GM18861 (cell line): ENCODE data around the gene ACOX1.

Source experiments
- ATAC-seq: cut with Tn5 transposase; IDR thresholded peaks from one replicate; pipeline ENCODE4 v1.9.1; 2021; ENCODE audit not compliant: unreplicated experiment

ACOX1 gene

DNA sequence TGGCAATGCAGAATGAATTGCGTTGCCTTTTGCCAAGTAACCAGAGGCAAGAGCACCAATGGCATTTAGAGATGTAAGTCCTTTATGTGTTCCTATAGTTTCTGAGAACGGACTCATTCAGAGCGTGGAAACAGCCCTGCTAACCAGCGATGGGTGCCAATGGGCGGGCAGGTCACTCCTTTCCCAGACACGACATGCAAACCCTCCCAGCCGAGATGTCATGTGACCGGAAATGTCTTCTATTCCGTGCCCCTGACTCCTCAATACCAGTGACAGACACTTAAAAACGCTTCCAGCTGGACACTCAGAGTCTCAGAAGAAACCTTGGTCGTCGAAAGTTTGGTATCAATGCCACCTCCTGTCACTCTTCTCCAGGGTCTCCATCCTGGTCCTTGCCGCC is 41.3 kb downstream of the ACOX1 start:
- ATAC-seq, result no peak

DNA sequence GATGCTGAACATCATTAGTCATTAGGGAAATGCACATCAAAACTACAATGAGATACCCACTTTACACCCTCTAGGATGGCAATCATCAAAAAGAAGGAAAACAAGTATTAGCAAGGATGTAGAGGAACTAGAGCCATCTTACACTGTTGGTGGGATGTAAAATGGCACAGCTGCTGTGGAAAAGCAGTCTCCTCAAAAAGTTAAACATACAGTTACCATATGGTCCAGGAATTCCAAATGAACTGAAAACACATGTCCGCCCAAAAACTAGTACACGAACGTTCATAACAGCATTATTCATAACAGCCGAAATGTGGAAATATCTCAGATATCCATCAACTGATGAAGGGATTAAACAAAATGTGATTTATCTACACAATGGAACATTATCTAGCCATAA is 45.2 kb downstream of the ACOX1 start:
- ATAC-seq, result no peak

DNA sequence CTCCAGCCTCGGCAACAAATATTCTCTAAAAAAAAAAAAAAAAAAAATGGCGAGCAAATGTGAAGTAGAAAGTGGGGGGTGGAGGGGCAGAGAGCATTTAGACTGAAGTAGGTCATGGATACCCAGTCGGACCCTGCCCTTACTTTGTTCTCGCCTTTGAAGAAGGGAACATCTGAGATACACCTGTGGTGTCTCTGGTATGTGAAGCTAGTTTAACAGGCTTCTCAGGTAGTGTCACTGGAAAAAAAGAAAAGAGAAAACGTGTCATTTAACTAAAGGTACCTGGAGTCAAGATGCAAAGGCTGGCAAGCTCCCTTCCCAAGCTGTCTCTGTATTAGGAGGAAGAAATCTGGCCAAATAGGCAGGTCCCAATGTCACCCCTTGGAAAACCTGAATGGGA is 46.1 kb downstream of the ACOX1 start:
- ATAC-seq, result no peak

DNA sequence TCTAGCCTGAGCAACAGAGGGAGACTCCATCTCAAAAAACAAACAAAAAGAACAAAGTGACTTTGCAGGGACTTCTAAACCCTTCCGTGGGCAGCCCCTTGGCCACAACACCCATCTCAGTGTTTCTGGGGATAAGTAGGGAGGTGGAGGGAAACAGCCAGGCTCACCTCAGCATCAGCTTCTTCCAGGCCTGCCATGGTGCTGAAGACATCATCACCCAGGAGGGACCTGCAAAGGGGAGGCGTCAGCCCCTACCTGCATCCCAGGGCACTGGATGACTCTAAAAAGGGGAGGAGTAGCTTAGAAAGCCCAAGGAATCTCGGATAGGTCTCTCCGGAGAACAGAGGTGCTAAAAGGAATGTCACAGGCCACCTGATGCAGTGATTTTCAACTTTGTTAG is 47.9 kb downstream of the ACOX1 start:
- ATAC-seq, result no peak

DNA sequence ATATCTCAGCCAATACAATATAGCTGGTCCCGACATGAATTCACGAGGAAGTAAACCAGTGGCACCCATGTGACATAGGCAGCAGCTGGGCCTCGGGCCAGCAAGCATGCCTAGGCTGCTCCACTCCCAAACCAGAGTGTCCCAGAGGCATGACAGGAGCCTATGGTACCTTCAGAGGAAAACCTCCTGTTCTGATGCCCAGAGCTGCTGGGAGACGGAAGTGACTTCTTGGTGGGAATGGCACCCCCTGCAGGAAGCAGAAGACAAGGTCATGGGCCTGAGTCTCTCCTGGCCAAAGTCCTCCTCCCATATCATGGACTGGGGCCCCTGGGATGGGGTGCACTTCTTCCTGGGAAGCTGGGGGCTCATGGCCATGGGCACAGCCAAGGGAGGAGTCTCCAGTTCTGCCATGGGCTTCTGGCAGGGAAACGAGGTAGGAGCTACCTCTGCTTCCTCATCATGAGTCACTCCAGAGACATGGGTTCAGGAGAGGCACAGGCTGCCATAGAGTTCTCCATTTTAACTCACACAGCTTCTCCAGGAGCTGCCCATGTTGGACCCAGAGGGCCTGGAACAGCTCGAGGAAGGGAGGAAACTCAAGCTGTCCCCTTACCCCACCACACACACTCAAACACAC is 51.6 kb downstream of the ACOX1 start:
- no peak for ATAC-seq

DNA sequence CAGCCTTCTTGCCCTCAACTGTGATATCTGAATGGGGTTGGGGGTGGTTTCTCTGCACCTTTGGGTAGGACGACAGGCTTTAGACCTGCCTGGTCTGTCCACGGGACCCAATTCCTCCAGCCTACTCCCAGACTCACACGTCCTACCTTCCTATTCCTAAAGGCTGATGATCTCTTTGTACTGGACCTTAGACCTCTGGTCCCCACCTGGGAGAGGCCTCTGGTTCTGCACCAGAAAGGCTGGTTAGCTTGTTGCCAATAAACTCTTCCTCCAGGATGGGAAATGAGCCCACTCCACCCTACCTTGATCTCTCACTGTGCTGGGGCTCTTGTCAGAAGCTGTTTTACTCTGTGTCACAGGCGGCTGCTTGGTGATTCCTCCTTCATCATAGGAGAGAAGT is 52.5 kb downstream of the ACOX1 start:
- no peak for ATAC-seq

DNA sequence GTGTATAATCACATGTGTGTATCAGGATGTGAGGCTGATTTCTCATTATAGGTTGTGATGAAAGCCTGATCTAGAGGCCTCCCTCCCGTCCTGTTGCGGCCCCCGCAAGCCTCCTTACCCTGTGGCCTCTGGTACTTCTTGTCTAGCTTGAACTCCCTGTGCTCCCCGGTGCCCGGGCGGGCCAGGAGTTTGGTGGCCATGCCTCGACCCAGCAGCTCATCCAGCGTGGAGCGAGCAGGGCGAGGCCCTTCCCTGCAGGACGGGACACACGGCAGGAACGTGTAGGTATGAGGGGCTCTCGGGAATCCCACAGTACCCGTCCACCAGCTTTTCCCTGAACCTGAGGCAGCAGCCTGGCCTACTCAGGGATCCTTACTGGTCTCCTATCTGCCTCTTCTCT is 53.1 kb downstream of the ACOX1 start:
- no peak for ATAC-seq

DNA sequence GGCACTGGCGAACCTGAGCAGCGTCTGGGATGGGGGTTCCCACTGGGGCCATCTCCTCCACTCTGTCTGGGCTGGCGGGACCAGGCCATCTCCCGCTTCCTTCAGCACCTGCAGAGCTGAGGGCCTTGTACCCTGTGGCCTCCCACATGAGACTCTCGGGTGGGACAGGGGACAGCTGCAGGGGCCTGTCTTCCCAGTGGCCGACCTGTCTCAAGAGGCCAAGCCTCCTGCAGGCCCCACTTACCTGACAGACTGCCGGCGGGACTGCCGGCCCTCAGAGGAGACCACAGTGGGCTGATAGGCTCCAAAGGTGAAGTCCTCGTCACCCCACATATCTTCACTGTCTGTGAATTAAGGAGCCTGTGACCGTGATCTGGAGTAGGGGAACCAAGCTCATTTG is 53.9 kb downstream of the ACOX1 start:
- no peak for ATAC-seq

DNA sequence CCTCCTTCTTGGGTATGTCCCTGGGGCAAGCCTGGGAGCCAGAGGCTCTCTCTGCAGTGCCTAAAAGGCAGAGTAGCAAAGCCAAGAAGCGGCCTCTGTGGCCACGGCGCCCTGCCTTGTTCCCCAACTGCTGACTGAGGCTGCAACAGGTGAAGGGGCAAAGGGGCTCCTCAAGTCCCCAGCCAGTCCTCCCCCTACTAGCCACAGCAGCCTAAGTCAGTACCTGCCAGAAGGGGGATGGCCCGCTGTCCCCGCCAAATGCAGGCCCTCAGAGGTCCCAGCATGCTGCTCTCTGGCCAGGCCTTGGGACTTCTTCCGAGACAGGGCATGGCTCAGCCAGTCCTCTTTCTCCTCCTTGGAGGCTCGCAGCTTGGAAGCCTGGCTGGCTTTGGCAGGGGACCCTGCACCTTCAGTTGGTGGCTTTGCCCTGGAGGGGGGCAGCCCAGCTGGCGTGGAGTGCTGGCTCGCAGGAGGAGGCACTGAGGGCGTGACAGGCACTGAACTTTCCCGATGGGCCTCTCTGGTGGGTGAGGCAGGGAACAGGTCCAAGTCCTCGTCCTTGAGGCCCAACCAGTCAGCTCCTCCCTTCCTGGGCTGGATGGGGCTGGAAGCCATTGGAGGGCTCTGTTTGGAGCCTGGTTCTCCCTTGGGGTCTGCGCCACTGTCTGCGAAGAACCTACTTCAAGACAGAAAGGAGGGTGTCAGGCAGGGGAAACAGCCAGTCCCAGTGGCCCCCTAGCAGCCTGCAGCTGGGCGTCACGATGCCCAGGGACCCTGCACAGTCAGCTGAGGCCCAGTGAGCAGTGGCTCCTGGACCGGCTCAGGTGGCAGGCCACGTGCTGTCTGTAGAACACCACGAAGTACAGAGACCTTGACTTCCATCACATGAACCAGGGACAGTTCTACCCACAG is 55.7 kb downstream of the ACOX1 start:
- no peak for ATAC-seq

DNA sequence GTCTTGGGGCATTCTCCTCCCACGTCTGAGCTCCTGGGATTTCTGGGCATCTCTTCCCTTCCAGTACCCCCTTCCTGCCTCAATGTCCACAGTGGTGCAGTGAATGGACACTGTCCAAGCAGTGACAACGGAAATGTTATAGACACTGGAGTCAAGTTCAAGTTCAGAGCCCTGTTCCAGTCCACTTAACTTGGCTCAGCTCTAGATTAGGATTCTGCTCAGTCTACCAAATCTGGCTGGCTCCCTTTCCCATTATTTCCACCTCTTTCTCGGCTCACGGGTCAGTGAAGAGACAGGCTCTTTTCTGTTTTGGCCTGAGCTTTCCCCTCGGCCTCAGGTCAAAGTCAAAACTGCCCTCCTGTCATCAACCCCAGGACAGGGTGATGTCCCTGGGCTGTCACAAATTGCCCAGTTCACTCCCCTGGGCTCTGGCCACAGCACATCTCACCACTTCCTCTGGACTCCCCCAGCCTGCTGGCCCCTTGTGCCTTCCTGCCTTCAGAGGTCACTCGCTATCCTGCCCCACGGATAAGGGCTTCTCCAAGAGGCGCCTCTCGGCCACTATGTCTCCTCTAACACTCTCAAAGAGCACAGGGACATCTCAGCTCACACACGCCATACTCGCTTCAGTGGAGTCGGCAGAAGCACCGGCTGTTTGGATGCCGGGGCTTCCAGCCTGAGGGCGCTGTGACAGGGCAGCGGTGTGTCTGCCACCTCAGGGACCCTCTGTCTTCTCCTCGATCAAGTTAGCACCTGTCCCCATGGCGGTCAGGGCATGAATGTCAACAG is 56.6 kb downstream of the ACOX1 start:
- ATAC-seq, result no peak

DNA sequence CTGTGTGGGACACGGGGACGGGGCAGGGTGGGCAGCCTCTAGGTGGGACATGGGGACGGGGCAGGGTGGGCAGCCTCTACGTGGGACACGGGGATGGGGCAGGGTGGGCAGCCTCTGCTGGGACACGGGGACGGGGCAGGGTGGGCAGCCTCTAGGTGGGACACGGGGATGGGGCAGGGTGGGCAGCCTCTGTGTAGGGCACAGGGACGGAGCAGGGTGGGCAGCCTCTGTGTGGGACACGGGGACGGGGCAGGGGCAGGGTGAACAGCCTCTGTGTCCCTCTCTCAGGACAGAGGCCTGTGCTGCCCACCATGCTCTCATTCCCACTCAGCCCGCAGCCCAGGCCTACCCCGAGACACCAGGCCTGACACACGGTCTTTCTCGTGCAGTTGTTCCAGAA is 57.4 kb downstream of the ACOX1 start:
- no peak for ATAC-seq

DNA sequence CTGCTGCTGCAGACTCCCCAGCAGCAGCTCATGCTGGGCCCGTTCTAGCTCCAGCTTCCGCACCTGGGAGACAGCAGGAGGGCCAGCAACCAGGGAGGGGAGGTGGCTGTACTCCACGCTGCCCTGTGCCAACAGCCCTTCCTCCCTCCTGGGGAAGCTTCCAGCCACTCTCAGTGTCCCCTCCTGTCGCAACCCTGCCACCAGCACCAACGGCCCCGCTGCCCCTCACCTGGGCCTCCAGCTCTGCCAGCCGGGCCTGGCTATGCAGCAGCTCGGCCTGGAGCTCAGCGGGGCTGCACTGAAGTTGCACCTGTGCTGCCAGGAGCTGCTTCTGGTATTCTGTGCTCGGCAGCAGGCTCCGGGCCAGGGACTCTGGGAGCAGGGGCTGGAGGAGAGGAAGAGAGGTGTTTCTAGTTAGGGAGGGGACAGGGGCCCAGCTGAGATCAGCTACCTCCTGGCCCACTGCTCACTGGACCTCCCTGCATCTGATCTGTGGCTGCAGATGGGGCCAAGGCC is 58.9 kb downstream of the ACOX1 start:
- no peak for ATAC-seq

DNA sequence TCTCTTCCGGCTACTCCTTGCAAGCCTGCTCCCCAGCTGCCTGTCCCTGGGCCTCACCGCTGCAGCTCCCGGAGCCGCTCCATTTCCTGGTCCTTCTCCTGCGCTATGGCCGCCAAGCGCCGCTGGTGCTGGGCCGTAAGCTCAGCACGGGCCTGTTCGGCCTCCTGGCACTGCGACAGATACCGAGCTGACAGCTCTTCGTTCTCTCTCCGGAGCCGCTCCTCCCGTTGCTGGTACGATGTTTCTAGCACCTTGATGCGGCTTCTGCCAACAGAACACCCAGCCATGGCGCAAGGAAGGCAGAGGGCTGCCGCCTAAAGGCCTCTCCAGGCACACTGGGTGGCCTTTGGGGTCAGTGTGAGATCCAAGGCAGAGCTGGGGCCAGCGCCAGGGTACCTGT is 59.4 kb downstream of the ACOX1 start:
- ATAC-seq, result no peak

DNA sequence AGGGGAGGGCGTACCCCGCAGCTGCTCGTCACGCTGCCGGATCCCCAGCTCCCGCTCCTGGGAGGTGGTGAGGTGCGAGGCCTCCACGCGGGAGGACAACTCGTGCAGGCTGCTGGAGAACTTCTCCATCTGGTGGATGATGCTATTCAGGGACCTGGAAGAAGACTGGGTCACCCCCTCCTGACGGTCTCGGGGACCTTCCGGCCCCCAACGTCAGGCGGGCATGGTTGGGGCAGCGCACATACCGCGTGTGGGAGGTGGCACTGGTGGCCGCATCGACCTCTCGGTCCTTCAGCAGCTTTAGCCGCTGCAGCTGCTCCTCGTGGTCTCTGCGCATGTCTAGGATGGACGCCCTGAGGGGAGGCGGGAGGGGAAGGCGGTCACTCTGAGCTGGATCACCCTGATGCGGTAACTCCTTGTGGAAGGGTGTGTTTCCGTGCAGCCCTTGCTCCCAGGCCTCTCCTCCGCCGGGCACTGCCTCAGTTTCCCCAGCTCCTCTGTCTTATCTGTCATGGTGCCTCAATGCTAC is 61.0 kb downstream of the ACOX1 start:
- ATAC-seq, result no peak

DNA sequence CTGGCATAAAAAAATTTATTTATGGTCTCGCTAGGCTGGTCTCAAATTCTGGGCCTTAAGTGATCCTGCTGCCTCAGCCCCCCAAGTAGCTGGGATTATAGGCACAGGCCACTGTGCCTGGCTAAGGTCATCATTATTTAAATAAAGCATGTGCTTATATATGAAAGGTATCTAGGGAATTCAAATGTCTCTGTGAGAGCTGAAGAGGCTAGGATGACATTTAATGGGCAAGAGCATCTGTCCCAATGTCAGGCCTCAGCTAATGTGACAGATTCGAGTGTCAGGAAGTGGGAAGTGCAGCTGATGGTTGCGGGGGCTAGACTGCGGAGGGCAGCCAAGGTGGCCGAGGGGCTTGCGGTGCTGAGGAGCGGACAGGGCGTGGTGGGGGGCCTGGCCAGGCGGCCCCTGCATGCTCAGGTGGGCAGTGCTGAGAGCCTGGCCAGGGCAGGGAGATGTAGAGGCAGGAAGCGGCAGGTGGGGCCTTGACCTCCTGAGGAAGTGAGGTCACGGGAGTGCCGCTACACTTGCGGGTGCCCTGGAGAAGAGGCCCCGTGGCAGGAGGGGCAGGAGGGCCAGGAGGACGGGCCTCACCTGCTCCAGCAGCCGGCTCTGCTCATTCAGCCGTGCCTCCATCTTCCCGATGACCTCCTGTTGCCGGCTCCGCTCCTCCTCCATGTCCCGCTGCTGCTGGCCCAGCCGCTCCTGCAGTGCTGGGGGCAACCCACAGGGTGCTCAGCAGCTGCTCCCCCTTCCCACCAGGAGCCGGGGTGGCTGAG is 61.6 kb downstream of the ACOX1 start:
- ATAC-seq, result no peak

DNA sequence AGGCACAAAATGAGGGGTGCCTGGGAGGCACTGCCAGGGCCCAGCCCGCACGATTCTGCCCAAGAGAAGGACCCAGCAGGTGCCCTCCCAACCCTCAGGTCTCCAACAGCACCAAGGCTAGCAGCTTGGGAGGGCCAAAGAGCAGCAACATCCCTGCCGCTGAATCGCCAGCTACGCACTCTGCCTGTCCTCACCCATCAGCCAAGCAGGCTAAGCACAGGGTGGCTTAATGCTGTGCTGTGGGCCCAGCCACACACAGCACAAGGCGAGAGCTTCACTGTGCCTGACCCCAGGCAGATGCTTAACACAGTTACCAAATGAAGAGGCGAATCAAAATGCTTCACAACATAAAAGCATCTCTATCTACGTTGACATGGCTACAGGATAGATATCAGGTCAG is 63.7 kb downstream of the ACOX1 start:
- no peak for ATAC-seq

DNA sequence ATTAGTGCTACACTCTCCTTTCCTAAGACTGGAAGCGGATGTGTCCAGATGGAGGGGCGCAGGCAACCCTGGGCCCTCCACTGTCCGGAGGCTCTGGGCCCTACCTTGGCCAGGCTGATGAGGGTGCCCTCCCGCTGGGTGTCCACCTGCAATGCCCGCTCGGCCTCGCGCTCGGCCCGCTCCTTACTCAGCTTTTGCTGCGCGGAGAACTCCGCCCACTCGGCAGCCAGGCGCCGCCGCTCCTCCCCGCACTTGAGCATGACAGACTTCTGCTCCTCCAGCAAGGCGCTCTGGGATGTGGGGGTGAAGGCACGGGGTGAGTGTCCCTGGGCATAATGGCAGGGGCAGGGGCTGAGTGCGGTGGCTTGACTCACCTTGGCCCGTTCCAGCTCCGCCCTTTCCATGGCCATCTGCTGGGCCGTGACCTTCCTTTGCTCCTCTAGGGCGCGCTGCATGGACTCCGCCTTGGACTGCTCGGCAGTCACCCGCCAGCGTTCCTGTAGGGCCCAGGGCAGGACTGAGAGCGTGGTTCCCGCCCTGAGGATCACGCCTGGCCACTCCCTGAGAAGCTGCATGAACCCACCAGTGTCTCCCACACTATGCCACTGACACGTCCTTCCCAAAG is 64.2 kb downstream of the ACOX1 start:
- ATAC-seq, result no peak

DNA sequence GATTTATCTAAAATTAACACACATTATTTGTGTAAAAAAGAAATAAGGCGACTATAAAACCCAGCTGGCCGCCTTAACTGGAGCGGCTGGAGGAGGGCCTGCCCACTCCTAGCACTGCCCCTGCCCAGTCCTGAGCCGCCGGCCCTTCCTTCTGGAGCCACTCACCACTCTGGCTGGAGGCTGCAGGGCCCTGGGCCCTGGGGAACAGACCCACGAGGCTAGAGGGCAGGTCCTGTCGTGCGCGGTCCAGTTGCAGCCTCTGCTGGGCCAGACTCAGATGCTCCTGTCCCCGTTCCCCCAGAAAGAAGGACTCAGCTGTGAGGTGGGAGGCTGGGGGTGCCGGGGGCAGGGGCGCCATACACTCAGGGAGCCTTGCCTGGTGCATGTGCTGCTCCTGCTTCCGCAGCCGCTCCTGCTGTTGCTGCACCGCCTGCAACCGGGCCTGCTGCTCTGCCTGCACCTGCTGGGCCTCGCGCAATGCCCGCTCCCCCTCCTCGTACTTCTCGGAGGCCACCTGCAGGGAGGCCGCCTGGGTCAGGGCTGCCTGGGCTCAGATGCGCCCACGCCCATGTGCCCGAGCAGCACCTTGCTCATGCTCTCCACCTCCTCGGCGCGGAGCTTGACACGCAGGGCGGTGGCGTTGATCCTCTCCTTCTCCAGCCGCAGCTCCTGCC is 65.3 kb downstream of the ACOX1 start:
- no peak for ATAC-seq

DNA sequence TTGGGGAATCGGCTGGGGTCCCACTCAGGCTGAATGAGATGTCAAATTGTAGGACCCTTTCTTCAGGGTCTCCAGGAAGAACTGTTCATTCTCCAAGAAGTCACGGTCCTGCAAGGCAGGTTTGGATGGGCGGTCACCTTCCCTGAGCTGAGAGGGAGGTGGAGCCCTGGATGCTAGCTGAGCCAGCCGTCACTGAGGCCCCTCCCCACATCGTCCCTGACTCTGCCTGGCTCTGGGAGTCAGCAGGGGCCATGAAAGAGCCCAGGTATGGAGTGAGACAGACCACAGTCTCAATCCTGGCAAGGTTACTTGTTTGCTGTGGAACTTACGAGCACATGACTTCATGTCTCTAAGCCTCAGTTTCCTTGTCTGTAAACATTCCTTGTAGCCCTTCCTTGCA is 68.3 kb downstream of the ACOX1 start:
- ATAC-seq, result no peak
